Kidney (tissue), 14 donors: ENCODE data around the gene ARSG. TPM values are rescaled to one million over a fixed set of nuclear protein-coding genes. Genes with fewer than 3 reads are reported as not detected.

Source experiments
- DNase-seq, 5 donors: peaks; one replicate each; pipeline ENCODE4 v3.0.0-alpha.2; 2013 to 2020
- FAIRE-seq: peaks from 2 replicates; lab custom pipeline; 2012; peaks lifted over from hg19 to GRCh38; lab: Jason Lieb, UNC
- H3K27ac ChIP-seq, 2 donors: one replicate each; pipeline ENCODE4 v1.7.0; 2013; ENCODE audit warnings: low read depth in 2 of 2, low read length in 2 of 2, inconsistent platforms in 1 of 2
- H3K27me3 ChIP-seq: one replicate; pipeline ENCODE4 v1.7.1; 2013; ENCODE audit warnings: low read length, inconsistent platforms; ENCODE audit not compliant: control insufficient read depth, insufficient read depth
- H3K36me3 ChIP-seq, 3 donors: one replicate each; pipeline versions ENCODE4 v1.7.0 to v1.7.1; 2013; ENCODE audit warnings: low read length in 3 of 3, control low read depth in 1 of 3, inconsistent platforms in 1 of 3; ENCODE audit not compliant: insufficient read depth in 3 of 3, control insufficient read depth in 2 of 3
- H3K4me1 ChIP-seq, 3 donors: one replicate each; pipeline versions ENCODE4 v1.7.0 to v1.7.1; 2013; ENCODE audit warnings: low read length in 3 of 3, inconsistent platforms in 1 of 3, low read depth in 1 of 3; ENCODE audit not compliant: control insufficient read depth in 2 of 3, insufficient read depth in 2 of 3
- H3K4me3 ChIP-seq, 3 donors: one replicate each; pipeline versions ENCODE4 v1.7.0 to v1.8.1; 2013; ENCODE audit warnings: low read length in 3 of 3, control low read depth in 1 of 3, inconsistent platforms in 1 of 3
- H3K9ac ChIP-seq, 3 donors: one replicate each; pipeline versions ENCODE4 v1.7.0 to v1.7.1; 2013; ENCODE audit warnings: low read length in 3 of 3, control low read depth in 1 of 3, inconsistent platforms in 1 of 3
- H3K9me3 ChIP-seq, 3 donors: one replicate each; pipeline versions ENCODE4 v1.7.0 to v1.7.1; 2013; ENCODE audit warnings: low read length in 3 of 3, control low read depth in 1 of 3, inconsistent platforms in 1 of 3; ENCODE audit not compliant: control insufficient read depth in 2 of 3, insufficient read depth in 1 of 3
- CTCF ChIP-seq: IDR thresholded peaks from 3 replicates; pipeline ENCODE4 v1.5.1; 2012; ENCODE audit warnings: mild to moderate bottlenecking, moderate library complexity, borderline replicate concordance; ENCODE audit not compliant: insufficient read depth; ENCODE audit errors: extremely low read depth
- intact Hi-C: fragments of 100-400 bp; cut with DNase I; formaldehyde crosslinking; loops from one replicate; pipeline ENCODE4 v1.11.1; 2022
- polyA plus RNA-seq: library from polyadenylated mRNA; stranded (reverse); fragments of 350-450 nt; fragmentation: Illumina TruSeq; extraction: RNeasy Lipid Tissue Mini Kit (QIAGEN cat#74804); gene quantifications from one replicate; pipeline ENCODE4 v1.2.3, GENCODE V29; 2014; ENCODE audit warnings: low read depth, low replicate concordance; ENCODE audit not compliant: insufficient read depth
- total RNA-seq: library from RNA; stranded (reverse); fragmentation: NEBNext Ultra II Directional; extraction: Animal tissue kit (Norgen Biotek cat#: 25700); gene quantifications from one replicate; pipeline ENCODE4 v1.2.1, GENCODE V29; 2021
- donor health status: control.
- donor health status: control.
- donor health status: control.
- donor health status: control.
- donor health status: control.
- donor health status: DM: yes; HTN: yes; CAD: no.
- donor health status: Normal renal cell carcinoma (clear cell type).

ARSG gene
- total and polyA plus RNA-seq, 2 donors from 2014 or later: 5.0 to 12.6 TPM

DNA sequence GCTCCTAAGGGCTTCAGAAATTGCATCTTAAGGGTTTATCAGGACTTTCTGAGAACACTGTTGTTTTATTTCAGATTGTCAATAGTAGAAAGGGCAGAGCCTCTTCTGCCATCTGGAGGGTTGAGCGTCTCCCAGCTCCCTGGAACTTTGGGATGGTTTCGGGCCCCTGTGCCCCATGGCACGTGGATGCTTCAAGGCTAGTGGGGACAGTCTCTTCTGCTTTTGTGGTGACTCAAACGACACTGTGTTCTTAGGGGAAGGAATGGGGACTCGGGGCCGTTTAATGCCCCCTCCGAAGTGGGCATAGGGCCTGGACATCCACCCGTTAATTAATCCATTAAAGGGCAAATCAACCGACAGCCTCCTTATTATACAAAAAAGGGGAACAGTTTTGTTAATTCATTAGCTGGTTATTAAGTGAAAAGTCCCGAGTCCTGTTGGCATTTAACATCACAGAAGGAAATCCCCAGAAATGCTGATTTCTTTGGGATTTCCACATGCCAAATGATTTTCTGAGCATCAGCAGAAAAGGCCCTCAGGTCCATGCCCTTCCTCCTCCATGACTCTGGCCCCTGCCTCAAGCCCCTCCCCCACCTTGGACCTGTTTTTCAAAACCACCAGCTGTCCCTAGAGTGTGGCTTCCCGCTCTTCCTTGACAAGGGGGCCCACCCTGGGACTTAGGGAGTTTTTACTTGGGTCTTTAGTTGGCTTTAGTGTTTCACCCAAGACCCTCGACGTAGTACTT, 68.7 kb downstream of the ARSG start:
- intact Hi-C loops: no loop called here
- H3K27ac ChIP-seq: no peak overlapping the region
- H3K4me3 ChIP-seq: no peak overlapping the region
- no peaks in the 10 kb centered on the region for H3K9me3 ChIP-seq
- no peaks in the 10 kb centered on the region for H3K4me1 ChIP-seq
- H3K9ac ChIP-seq: no peak overlapping the region
- H3K36me3 ChIP-seq: no peaks in the 10 kb centered on the region
- H3K27me3 ChIP-seq: no peaks in the 10 kb centered on the region
- no peak for DNase-seq
- TF ChIP-seq CTCF: no peak
- FAIRE-seq: no peak

GRCh38 chr17:68365469-68365868, 74.2 kb downstream of the ARSG start:
- no peak overlapping the region for H3K9ac ChIP-seq
- intact Hi-C loops: no loop called here
- H3K27me3 ChIP-seq: no peaks in the 10 kb centered on the region
- no peak for TF ChIP-seq CTCF
- H3K4me3 ChIP-seq: no peak overlapping the region
- no peaks in the 10 kb centered on the region for H3K36me3 ChIP-seq
- no peak overlapping the region for H3K27ac ChIP-seq
- H3K4me1 ChIP-seq: no peaks in the 10 kb centered on the region
- H3K9me3 ChIP-seq: no peaks in the 10 kb centered on the region
- DNase-seq: no peak
- FAIRE-seq: no peak

- Histone ChIP-seq H3K27me3 (no peaks in the 10 kb centered on the region), H3K4me3 (no peak overlapping the region), H3K9me3 (no peaks in the 10 kb centered on the region), H3K4me1 (no peaks in the 10 kb centered on the region), H3K9ac (no peak overlapping the region), H3K36me3 (no peaks in the 10 kb centered on the region), H3K27ac (no peak overlapping the region)
- FAIRE-seq: no peak
- TF ChIP-seq CTCF: no peak
- DNase-seq: no peak
- intact Hi-C loops: no loop called here
Measured at GRCh38 chr17:68368387-68368786, 77.1 kb downstream of the ARSG start.
